Measurements from ENCODE around the gene TRMT11. TPM values are rescaled to one million over a fixed set of nuclear protein-coding genes. Genes with fewer than 3 reads are reported as not detected.

Gene TRMT11
- total and polyA plus RNA-seq, 2 of the 8 experiments (the other 6 are each of a cell fraction or from before 2014, with no cell fraction given), result 19.7 to 32.4 TPM

GRCh38 chr6:126055449-126055848 is 69.1 kb downstream of the TRMT11 start:
- no peak overlapping the region for H2BK5ac ChIP-seq (ENCODE audit: low read depth, low read length)
- no peak for FAIRE-seq
- H3K4me2 ChIP-seq (ENCODE audit: insufficient read depth in 1 of 2, low read depth in 2 of 2, low read length in 2 of 2), result no peak overlapping the region
- H3K79me1 ChIP-seq (ENCODE audit: low read depth, low read length), result no peaks in the 10 kb centered on the region; the same call in 1 of the 2 replicates
- no peaks in the 10 kb centered on the region for H3K27me3 ChIP-seq (replicated peaks in 1 of 4; ENCODE audit: control insufficient read depth in 3 of 4, extremely low read depth in 1 of 4, insufficient read depth in 3 of 4, low read length in 3 of 4)
- H2BK15ac ChIP-seq (ENCODE audit: low read length), result no peak overlapping the region
- H3K4me1 ChIP-seq (replicated peaks in 1 of 4; ENCODE audit: control insufficient read depth in 3 of 4, insufficient read depth in 4 of 4, low read length in 3 of 4), result peaks cover 0 to 6% (median 0%) of the 10 kb centered on the region in 4 experiments; a peak in 1 of 7 replicates
- H3K9me3 ChIP-seq (ENCODE audit: insufficient read depth in 2 of 2, low read depth in 1 of 2, low read length in 1 of 2), result no peaks in the 10 kb centered on the region
- H2BK12ac ChIP-seq (ENCODE audit: low read depth, low read length), result no peak overlapping the region
- no peak overlapping the region for H3K14ac ChIP-seq (ENCODE audit: insufficient read length)
- no peak overlapping the region for H3K18ac ChIP-seq (ENCODE audit: extremely low read depth, low read length)
- ChIA-PET POLR2A (ENCODE audit: partially characterized antibody) (interaction anchor here (1.1 to 2.8 kb wide), 4 partner anchors 10 to 65 kb away, joined by 3 to 6 read pairs (median 4); no protein-coding TSS in a partner anchor), CTCF (ENCODE audit: partially characterized antibody) (interaction anchor here (0.8 to 1.1 kb wide), 2 partner anchors 9 to 20 kb away, joined by 3 to 4 read pairs; no protein-coding TSS in a partner anchor)
- WGBS, 2 experiments (ENCODE audit: extremely low coverage in 1 of 2, insufficient coverage in 1 of 2, insufficient read length in 1 of 2, insufficient replicate concordance in 2 of 2, low coverage in 1 of 2, low lambda C conversion rate in 2 of 2, missing lambda C conversion rate in 1 of 2), result 85% methylated on average over 4 of the region's 4 CpGs; no CpG with 5 or more reads in 1 of the 2 experiments
- no peak overlapping the region for H2AK5ac ChIP-seq (ENCODE audit: low read depth, low read length)
- no peak overlapping the region for H3K27ac ChIP-seq (ENCODE audit: low read depth, low read length)
- no peak overlapping the region for H2BK20ac ChIP-seq (ENCODE audit: low read length)
- DNase-seq (ENCODE audit: low read depth in 1 of 2, low spot score in 2 of 2), result no peak
- H2AFZ ChIP-seq (ENCODE audit: low read length), result no peak overlapping the region
- no peak overlapping the region for H3K4ac ChIP-seq (replicated peaks; ENCODE audit: insufficient read length, low read depth, low read length)
- no peaks in the 10 kb centered on the region for H4K20me1 ChIP-seq (replicated peaks in 1 of 2; ENCODE audit: control insufficient read depth in 1 of 2, insufficient read depth in 2 of 2, low read length in 2 of 2)
- no peak overlapping the region for H2BK120ac ChIP-seq (replicated peaks; ENCODE audit: low read depth, low read length)
- no peaks in the 10 kb centered on the region for H3K79me2 ChIP-seq (ENCODE audit: control insufficient read depth in 1 of 2, insufficient read depth in 2 of 2, low read length in 2 of 2)
- no peaks in the 10 kb centered on the region for H3K23me2 ChIP-seq (ENCODE audit: low read depth, low read length)
- no peak overlapping the region for H3K9ac ChIP-seq (replicated peaks in 1 of 4; ENCODE audit: extremely low read depth in 1 of 4, low read depth in 3 of 4, low read length in 3 of 4)
- no peak overlapping the region for H3K23ac ChIP-seq (ENCODE audit: insufficient read length)
- no peak overlapping the region for H3K4me3 ChIP-seq (ENCODE audit: extremely low read depth in 1 of 4, insufficient read depth in 2 of 4, low read depth in 3 of 4, low read length in 4 of 4)
- H4K5ac ChIP-seq (ENCODE audit: insufficient read length, low read depth, low read length), result no peak overlapping the region
- H4K91ac ChIP-seq (replicated peaks; ENCODE audit: insufficient read length, low read length), result no peak overlapping the region
- no peak overlapping the region for H3K56ac ChIP-seq (replicated peaks; ENCODE audit: insufficient read length, low read depth, low read length)
- H3K36me3 ChIP-seq (ENCODE audit: control insufficient read depth in 2 of 4, insufficient read depth in 4 of 4, low read length in 3 of 4), result peaks cover 0 to 3% (median 1%) of the 10 kb centered on the region in 4 experiments; a peak in 3 of 8 replicates
- no peak overlapping the region for H4K8ac ChIP-seq (ENCODE audit: extremely low read depth, insufficient read depth, low read length)
- no peak for TF ChIP-seq USF2 (IDR thresholded peaks at IDR 0.05; ENCODE audit: low read length)
- no peak for TF ChIP-seq KDM4A (IDR thresholded peaks at IDR 0.05; ENCODE audit: low read depth, low read length, severe bottlenecking)
- TF ChIP-seq POLR2AphosphoS5 (IDR thresholded peaks at IDR 0.05; ENCODE audit: low read depth, low read length), result no peak
- no peak for TF ChIP-seq HDAC2 (IDR thresholded peaks at IDR 0.05; ENCODE audit: borderline replicate concordance in 1 of 2, low read depth in 2 of 2, low read length in 2 of 2)
- TF ChIP-seq KDM5A (IDR thresholded peaks at IDR 0.05; ENCODE audit: low read length), result no peak
- TF ChIP-seq RFX5 (IDR thresholded peaks at IDR 0.05; ENCODE audit: borderline replicate concordance, low read depth, low read length), result no peak
- no peak for TF ChIP-seq EP300 (IDR thresholded peaks at IDR 0.05; ENCODE audit: borderline replicate concordance in 1 of 2, low read depth in 2 of 2, low read length in 2 of 2)
- no peak for TF ChIP-seq SUZ12 (IDR thresholded peaks at IDR 0.05; ENCODE audit: low read length)
- TF ChIP-seq E2F6 (IDR thresholded peaks at IDR 0.05), result no peak
- TF ChIP-seq NANOG (IDR thresholded peaks at IDR 0.05; ENCODE audit: insufficient read depth, low read depth, low read length, poor library complexity, severe bottlenecking), result no peak
- no peak for TF ChIP-seq SP4 (IDR thresholded peaks at IDR 0.05; ENCODE audit: low read length)
